ENCODE results near the gene FRMD1. TPM values are rescaled to one million over a fixed set of nuclear protein-coding genes. Genes with fewer than 3 reads are reported as not detected.

The FRMD1 gene
- total RNA-seq, 2 donors from 2014 or later, result not detected

DNA sequence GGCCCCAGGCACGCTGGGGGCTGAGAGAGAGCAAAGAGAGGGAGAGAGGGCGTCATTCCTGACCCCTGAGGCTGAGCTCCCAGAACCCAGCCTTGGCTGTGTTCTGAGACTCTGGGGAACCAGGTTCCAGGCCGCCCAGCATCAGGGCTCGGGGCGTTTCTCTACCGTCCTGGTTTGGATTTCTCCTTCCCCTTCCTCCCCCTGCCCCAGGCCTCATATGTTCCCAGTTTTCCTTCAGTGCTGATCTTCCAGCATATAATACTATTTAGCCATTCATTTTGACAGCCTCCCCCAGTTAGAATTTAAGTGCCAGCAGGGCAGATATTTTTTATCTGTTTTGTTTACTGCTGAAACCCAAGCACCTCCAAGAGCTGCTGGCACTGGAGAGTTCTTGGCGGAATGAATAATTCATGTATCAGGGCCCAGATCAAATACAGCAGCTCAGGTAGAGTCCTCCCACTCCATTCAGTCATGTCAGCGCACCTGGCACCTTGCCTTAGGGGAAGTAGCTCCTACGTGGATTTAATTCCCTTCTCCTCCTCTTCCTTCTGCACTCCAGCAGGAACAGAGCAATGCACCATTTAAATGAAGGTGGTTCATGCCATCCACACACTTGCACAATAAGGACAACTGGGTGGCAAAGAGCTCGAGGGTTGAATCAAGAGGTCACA is 23.4 kb upstream of the FRMD1 start:
- ATAC-seq (peak; percentile 53), DNase-seq (peak; percentile 71 to 81 (median 75))
- Histone ChIP-seq H3K27me3 (no peaks in the 10 kb centered on the region), H3K9me3 (no peaks in the 10 kb centered on the region), H3K27ac (peak overlapping the region in 2 of 4 donors; percentile 4 to 26), H3K4me3 (no peak overlapping the region), H3K4me1 (peaks cover 42% of the 10 kb centered on the region), H3K36me3 (replicated peaks in 1 of 2; ENCODE audit: insufficient read depth in 1 of 2, low read depth in 2 of 2) (no peaks in the 10 kb centered on the region)
- WGBS, 2 donors, result 45 to 48% methylated on average over 10 of the region's 10 CpGs
- no peak for TF ChIP-seq POLR2A (IDR thresholded peaks at IDR 0.05)
- intact Hi-C loops (cut with DNase I), result no loop called here

DNA sequence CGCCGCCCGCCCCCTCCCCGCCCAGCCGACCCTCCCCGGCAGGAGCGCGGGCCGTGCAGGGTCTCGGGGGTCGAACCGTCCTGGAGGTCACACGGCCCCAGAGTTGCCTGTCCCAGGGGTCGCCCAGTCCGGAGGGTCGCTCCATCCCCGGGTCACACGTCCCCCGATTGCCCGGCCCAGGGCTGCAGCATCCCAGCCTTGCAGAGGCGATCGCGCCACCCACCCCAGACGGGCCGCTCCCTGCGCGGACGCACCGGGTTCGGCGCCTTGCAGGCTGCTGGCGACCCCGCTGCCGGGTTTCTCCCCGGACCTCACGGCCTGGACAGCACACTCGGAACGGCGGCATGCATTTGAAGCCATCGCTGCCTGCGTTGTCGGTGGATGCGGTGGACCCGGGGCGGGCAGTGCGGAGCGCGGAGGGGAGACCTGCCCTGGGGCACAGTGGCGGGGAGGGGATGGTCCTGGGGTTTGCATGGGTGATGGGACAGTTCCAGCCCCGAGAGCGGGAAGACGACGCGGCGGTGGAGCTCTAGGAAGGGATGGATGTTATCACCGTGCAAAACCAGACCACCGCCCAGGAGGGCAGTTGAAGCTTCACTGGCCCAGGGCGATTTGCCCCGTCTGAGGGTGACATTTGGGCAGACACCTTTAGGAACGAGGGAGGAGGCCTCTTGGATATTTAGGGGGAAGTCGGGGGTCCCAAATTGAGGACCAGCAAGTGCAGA is 22.7 kb upstream of the FRMD1 start:
- TF ChIP-seq POLR2A (IDR thresholded peaks at IDR 0.05), result no peak
- TF ChIP-seq, protein P1, sequence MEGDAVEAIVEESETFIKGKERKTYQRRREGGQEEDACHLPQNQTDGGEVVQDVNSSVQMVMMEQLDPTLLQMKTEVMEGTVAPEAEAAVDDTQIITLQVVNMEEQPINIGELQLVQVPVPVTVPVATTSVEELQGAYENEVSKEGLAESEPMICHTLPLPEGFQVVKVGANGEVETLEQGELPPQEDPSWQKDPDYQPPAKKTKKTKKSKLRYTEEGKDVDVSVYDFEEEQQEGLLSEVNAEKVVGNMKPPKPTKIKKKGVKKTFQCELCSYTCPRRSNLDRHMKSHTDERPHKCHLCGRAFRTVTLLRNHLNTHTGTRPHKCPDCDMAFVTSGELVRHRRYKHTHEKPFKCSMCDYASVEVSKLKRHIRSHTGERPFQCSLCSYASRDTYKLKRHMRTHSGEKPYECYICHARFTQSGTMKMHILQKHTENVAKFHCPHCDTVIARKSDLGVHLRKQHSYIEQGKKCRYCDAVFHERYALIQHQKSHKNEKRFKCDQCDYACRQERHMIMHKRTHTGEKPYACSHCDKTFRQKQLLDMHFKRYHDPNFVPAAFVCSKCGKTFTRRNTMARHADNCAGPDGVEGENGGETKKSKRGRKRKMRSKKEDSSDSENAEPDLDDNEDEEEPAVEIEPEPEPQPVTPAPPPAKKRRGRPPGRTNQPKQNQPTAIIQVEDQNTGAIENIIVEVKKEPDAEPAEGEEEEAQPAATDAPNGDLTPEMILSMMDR (IDR thresholded peaks at IDR 0.05), result no peak
- intact Hi-C loops (cut with DNase I), result no loop called here
- Histone ChIP-seq H3K36me3 (replicated peaks in 1 of 2; ENCODE audit: insufficient read depth in 1 of 2, low read depth in 2 of 2) (no peaks in the 10 kb centered on the region), H3K4me1 (peaks cover 45% of the 10 kb centered on the region), H3K9me3 (no peaks in the 10 kb centered on the region), H3K27ac (no peak overlapping the region), H3K4me3 (no peak overlapping the region), H3K27me3 (no peaks in the 10 kb centered on the region)
- ATAC-seq (no peak), DNase-seq (peak in 1 of 4 donors; percentile 4)
- 34 to 77% methylated on average over 30 to 53 of the region's 61 CpGs for WGBS, 2 donors

DNA sequence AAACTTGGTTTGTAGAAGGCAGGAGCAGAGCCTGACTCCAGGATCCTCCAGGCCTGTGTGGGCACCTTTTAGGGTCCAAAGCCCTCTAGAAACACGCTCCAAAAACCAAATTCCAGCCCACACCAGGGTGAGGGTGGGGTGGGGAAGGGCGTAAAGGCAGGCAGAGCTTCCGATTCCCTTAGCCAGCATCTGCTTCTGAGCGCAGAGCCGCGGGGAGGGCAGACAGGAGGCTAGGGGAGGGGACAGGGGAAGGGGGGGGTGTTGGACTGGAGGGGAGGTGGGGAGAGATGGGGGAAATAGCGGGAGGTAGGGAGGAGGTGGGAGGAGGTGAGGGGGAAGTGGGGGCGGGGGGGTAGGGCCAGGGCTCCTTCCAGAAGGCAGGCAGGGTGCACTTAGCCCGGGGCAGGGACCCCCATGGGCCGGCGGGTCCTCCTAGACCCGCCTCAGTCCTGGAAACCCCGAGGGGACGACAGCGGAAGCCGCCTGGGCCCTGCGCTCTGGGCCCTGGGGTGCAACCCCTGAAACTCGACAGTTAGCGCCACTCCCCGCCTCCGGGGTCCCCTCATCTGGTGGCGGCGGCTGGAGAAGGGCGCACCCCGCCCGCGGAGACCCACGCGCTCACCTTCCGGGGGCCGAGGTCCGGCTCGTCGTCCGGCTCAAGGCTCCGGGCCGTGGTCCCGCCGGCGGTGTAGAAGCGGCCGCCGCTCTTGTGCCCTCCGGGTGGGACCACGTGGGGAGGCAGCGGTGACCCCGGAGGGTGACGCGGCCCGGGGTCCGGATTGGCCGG is 22.0 kb upstream of the FRMD1 start:
- no peak for TF ChIP-seq POLR2A (IDR thresholded peaks at IDR 0.05)
- TF ChIP-seq, protein P1 (IDR thresholded peaks at IDR 0.05), result no peak
- Histone ChIP-seq H3K9me3 (no peaks in the 10 kb centered on the region), H3K4me3 (no peak overlapping the region), H3K4me1 (peaks cover 52% of the 10 kb centered on the region), H3K27me3 (no peaks in the 10 kb centered on the region), H3K27ac (no peak overlapping the region), H3K36me3 (replicated peaks in 1 of 2; ENCODE audit: insufficient read depth in 1 of 2, low read depth in 2 of 2) (no peaks in the 10 kb centered on the region)
- DNase-seq (no peak), ATAC-seq (no peak)
- intact Hi-C loops (cut with DNase I), result no loop called here
- WGBS, 2 donors, result 26 to 55% methylated on average over 10 to 23 of the region's 52 CpGs

DNA sequence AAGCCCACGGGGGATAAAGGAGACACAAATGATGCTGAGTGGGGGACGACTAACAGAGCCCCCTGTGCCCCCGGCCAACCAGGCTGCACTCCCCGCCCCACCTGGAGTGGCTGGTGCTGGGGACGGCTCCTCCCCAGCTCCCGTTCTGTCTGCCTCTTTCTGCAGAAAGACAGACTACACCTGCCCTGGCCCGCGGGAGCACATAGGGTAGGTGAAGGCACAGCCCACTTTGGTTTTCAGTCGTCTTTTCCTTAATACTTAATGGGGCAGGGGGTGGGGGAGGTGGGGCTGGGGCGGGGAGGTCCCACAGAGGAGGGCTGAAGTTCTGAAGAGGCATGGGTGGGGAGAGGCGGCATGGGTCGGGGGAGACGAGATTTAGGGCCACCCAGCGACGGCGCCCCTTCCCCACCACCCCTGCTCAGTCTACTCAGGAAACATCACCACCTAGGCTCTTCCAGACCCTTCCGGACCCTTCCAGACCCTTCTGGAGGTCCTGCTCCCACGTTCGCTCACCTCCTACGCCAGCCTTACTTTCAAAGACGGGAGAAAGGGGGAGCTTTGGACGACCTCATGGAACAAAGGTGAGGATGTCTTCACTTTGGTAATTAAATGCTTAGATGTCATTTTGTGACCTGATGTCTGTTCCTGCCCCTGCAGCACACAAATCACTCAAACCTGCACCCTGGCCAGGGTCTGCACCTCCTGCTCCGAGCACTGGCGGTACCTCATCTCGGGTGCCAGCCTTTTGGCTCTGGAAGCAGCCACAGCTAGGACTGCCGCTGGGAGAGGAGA is 21.2 kb upstream of the FRMD1 start:
- DNase-seq, result no peak

More for the DNA sequence above, 21.2 kb upstream of the FRMD1 start:
- intact Hi-C loops (cut with DNase I), result no loop called here
- ATAC-seq, result no peak
- WGBS, 2 donors, result 87 to 93% methylated on average over 25 to 26 of the region's 26 CpGs
- no peaks in the 10 kb centered on the region for H3K36me3 ChIP-seq (replicated peaks in 1 of 2; ENCODE audit: insufficient read depth in 1 of 2, low read depth in 2 of 2)
- H3K9me3 ChIP-seq, result no peaks in the 10 kb centered on the region
- no peak overlapping the region for H3K27ac ChIP-seq
- no peaks in the 10 kb centered on the region for H3K27me3 ChIP-seq
- no peak overlapping the region for H3K4me3 ChIP-seq
- H3K4me1 ChIP-seq, result peaks cover 56% of the 10 kb centered on the region
- TF ChIP-seq, protein P1 (IDR thresholded peaks at IDR 0.05), result no peak
- no peak for TF ChIP-seq POLR2A (IDR thresholded peaks at IDR 0.05)
